ENCODE data around the gene MSANTD7.

DNA sequence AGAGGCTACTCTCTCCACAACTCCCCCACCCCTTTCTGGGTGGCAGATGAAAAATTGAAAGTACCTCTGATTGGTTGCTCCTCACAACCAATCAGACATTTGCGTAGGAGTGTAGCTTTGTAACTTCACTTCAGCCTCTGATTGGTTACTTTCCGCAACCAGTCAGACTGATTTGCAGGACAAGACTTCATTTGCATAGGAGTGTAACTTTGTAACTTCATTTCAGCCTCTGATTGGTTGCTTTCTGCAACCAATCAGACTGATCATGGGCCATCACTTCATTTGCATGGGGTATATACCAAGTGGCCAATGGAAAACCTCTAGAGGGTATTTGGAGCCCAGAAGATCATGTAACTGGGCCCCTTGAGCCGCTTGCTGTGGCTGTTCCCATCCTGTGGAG is 25.8 kb upstream of the MSANTD7 start:
- no peak for TF ChIP-seq EZH2 (IDR thresholded peaks at IDR 0.05; ENCODE audit: insufficient read depth, poor library complexity, severe bottlenecking)
- no peak for TF ChIP-seq EZH2phosphoT487 (IDR thresholded peaks at IDR 0.05; ENCODE audit: insufficient read depth, low read depth)
